Stomach (tissue), 9 donors: ENCODE measurements around the gene NISCH. TPM values are rescaled to one million over a fixed set of nuclear protein-coding genes. Genes with fewer than 3 reads are reported as not detected.

Source experiments
- DNase-seq, 2 donors: peaks; one replicate each; pipeline versions ENCODE4 v3.0.0 to v3.0.0-alpha.2; 2013 to 2019
- H3K27ac ChIP-seq, 5 donors: fragments of 200-600 bp in 4 of 5; sonication (generic) in 4 of 5; one replicate each; pipeline ENCODE4 v1.5.1; 2013 to 2019; ENCODE audit warnings: mild to moderate bottlenecking in 1 of 5, moderate library complexity in 1 of 5
- H3K27me3 ChIP-seq, 3 donors: fragments of 200-600 bp; sonication (generic); one replicate each; pipeline ENCODE4 v1.5.1; 2017 to 2019; ENCODE audit warnings: mixed run types in 1 of 3
- H3K36me3 ChIP-seq, 4 donors: fragments of 200-600 bp; sonication (generic); 1 replicate in 3 of 4; 2 replicates in 1 of 4; pipeline ENCODE4 v1.5.1; 2016 to 2019
- H3K4me1 ChIP-seq, 4 donors: fragments of 200-600 bp; sonication (generic); one replicate each; pipeline ENCODE4 v1.5.1; 2016 to 2019
- H3K4me3 ChIP-seq, 4 donors: fragments of 200-600 bp; sonication (generic) in 3 of 4; one replicate each; pipeline ENCODE4 v1.5.1; 2016 to 2019; ENCODE audit warnings: mild to moderate bottlenecking in 1 of 4
- H3K9me3 ChIP-seq, 4 donors: fragments of 200-600 bp; sonication (generic); one replicate each; pipeline ENCODE4 v1.5.1; 2016 to 2019
- EP300 ChIP-seq: sonication (generic); formaldehyde crosslinking; IDR thresholded peaks from one replicate; pipeline ENCODE4 v1.6.1; 2017; ENCODE audit warnings: antibody characterized with exemption
- POLR2A ChIP-seq, 4 donors: fragments of 450-650 bp; IDR thresholded peaks; one replicate each; pipeline ENCODE4 v1.6.1; 2016; ENCODE audit warnings: antibody characterized with exemption in 4 of 4, control low read depth in 2 of 4, mild to moderate bottlenecking in 1 of 4, moderate library complexity in 1 of 4
- POLR2AphosphoS5 ChIP-seq, 3 donors: sonication (generic); formaldehyde crosslinking; IDR thresholded peaks; one replicate each; pipeline ENCODE4 v1.6.1; 2016; ENCODE audit warnings: antibody characterized with exemption in 3 of 3
- WGBS, 5 donors: extraction: QIAGEN DNeasy Blood & Tissue Kit in 3 of 5; methylation state at CpG; one replicate each; pipeline versions ENCODE4 v1.1.5 to v1.1.7; 2013 to 2018; 5-methylcytosine and 5-hydroxymethylcytosine counted together
- intact Hi-C: fragments of 100-400 bp; cut with DNase I; formaldehyde crosslinking; loops from one replicate; pipeline ENCODE4 v1.15.1; 2023; ENCODE audit warnings: low total_unique reads
- polyA plus RNA-seq, 3 donors: library from polyadenylated mRNA; stranded (reverse); fragments of 200-250 nt; gene quantifications; one replicate each; pipeline ENCODE4 v1.2.3, GENCODE V29; 2013
- total RNA-seq, 5 donors: library from RNA; depleted of rRNA; stranded (reverse); fragments of >200 nt; gene quantifications; one replicate each; pipeline versions ENCODE4 v1.1.0 to v1.2.3, GENCODE V29; 2014 to 2016
- TF ChIP-seq, protein P1 (sequence below), 7 experiments: fragments of 450-650 bp in 4 of 7; fragments of 200-600 bp in 3 of 7; sonication (generic) in 3 of 7; IDR thresholded peaks; one replicate each; pipeline ENCODE4 v1.5.1; 2016 to 2019; ENCODE audit warnings: antibody characterized with exemption in 7 of 7, control low read depth in 2 of 7, mild to moderate bottlenecking in 1 of 7
- donor health status: healthy with polysubstance abuse.
- donor health status: Bipolar disorder and iron deficiency.
- donor health status: healthy.

Gene NISCH
- total and polyA plus RNA-seq, 8 donors, result 18.3 to 456 (median 69.9) TPM

DNA sequence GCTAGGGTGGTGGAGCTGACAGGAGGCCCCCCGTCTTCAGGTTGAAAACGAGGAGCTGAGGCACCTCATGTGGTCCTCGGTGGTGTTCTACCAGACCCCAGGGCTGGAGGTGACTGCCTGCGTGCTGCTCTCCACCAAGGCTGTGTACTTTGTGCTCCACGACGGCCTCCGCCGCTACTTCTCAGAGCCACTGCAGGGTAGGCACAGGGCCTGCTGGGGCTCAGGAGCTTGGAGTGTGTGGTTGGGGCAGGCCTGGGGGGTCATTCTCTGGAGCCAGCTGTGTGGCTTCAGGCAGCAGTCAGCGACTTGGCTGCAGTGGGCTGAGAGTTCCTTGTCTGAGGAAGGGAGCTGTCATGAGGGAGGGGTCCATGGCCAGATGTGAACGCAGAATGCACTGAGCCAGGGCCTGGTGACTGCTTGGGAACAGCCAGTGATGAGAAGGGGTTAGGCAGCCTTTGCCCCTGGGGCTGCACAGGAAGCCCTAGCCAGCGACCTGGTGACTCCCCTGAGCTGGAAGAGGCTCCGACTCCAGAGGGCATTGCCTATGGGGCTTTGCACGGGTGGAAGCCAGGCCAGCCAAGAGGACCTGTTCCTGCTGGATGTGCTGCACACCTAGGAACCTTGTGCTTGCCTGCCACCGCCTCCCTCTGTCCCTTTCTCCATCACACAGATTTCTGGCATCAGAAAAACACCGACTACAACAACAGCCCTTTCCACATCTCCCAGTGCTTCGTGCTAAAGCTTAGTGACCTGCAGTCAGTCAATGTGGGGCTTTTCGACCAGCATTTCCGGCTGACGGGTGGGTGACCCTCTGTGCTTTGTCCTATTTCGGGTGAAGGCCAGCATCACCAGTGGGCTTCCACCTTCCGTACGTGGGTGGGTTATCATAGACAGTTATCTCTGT, 34.9 kb downstream of the NISCH start:
- H3K4me3 ChIP-seq, result no peak overlapping the region
- intact Hi-C loops, result no loop called here
- peak overlapping the region in 3 of 5 donors; percentile 56 to 75 (median 72) for H3K27ac ChIP-seq
- H3K9me3 ChIP-seq, result no peaks in the 10 kb centered on the region
- peaks cover 69 to 88% (median 85%) of the 10 kb centered on the region in 4 donors for H3K36me3 ChIP-seq
- WGBS, 5 donors, result 81 to 87% (median 83%) methylated on average over 18 to 22 of the region's 22 CpGs
- TF ChIP-seq POLR2A (IDR thresholded peaks at IDR 0.05) (no peak), EP300 (no peak), POLR2AphosphoS5 (IDR thresholded peaks at IDR 0.05) (no peak)
- TF ChIP-seq, protein P1, sequence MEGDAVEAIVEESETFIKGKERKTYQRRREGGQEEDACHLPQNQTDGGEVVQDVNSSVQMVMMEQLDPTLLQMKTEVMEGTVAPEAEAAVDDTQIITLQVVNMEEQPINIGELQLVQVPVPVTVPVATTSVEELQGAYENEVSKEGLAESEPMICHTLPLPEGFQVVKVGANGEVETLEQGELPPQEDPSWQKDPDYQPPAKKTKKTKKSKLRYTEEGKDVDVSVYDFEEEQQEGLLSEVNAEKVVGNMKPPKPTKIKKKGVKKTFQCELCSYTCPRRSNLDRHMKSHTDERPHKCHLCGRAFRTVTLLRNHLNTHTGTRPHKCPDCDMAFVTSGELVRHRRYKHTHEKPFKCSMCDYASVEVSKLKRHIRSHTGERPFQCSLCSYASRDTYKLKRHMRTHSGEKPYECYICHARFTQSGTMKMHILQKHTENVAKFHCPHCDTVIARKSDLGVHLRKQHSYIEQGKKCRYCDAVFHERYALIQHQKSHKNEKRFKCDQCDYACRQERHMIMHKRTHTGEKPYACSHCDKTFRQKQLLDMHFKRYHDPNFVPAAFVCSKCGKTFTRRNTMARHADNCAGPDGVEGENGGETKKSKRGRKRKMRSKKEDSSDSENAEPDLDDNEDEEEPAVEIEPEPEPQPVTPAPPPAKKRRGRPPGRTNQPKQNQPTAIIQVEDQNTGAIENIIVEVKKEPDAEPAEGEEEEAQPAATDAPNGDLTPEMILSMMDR (IDR thresholded peaks at IDR 0.05), result no peak
- DNase-seq, result no peak
- H3K27me3 ChIP-seq, result no peaks in the 10 kb centered on the region
- H3K4me1 ChIP-seq, result peaks cover 5 to 55% (median 19%) of the 10 kb centered on the region in 4 donors

- TF ChIP-seq EP300 (no peak), POLR2A (IDR thresholded peaks at IDR 0.05) (no peak), POLR2AphosphoS5 (IDR thresholded peaks at IDR 0.05) (no peak)
- TF ChIP-seq, protein P1 (IDR thresholded peaks at IDR 0.05), result no peak
- Histone ChIP-seq H3K36me3 (peaks cover 66 to 80% (median 77%) of the 10 kb centered on the region in 4 donors), H3K9me3 (no peaks in the 10 kb centered on the region), H3K4me1 (peaks cover 5 to 62% (median 22%) of the 10 kb centered on the region in 4 donors), H3K27me3 (no peaks in the 10 kb centered on the region), H3K27ac (peak overlapping the region in 4 of 5 donors; percentile 41 to 75 (median 64)), H3K4me3 (no peak overlapping the region)
- intact Hi-C loops, result no loop called here
- WGBS, 5 donors, result 73 to 90% (median 82%) methylated on average over 19 to 23 of the region's 23 CpGs
- DNase-seq, result peak in 1 of 2 donors; percentile 44
Observed at GRCh38 chr3:52490939-52491526, 35.6 kb downstream of the NISCH start.

DNA sequence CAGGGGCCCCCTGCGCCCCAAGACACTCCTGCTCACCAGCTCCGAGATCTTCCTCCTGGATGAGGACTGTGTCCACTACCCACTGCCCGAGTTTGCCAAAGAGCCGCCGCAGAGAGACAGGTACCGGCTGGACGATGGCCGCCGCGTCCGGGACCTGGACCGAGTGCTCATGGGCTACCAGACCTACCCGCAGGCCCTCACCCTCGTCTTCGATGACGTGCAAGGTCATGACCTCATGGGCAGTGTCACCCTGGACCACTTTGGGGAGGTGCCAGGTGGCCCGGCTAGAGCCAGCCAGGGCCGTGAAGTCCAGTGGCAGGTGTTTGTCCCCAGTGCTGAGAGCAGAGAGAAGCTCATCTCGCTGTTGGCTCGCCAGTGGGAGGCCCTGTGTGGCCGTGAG, 36.7 kb downstream of the NISCH start:
- TF ChIP-seq POLR2AphosphoS5 (IDR thresholded peaks at IDR 0.05), result no peak
- TF ChIP-seq, protein P1 (IDR thresholded peaks at IDR 0.05), result no peak
- TF ChIP-seq EP300, result no peak
- no peak for TF ChIP-seq POLR2A (IDR thresholded peaks at IDR 0.05)
- Histone ChIP-seq H3K27ac (no peak overlapping the region), H3K36me3 (peaks cover 64 to 70% (median 67%) of the 10 kb centered on the region in 4 donors), H3K27me3 (no peaks in the 10 kb centered on the region), H3K9me3 (no peaks in the 10 kb centered on the region), H3K4me3 (no peak overlapping the region), H3K4me1 (peaks cover 5 to 69% (median 22%) of the 10 kb centered on the region in 4 donors)
- WGBS, 5 donors, result 92 to 98% (median 92%) methylated on average over 7 to 21 of the region's 21 CpGs
- DNase-seq, result no peak
- intact Hi-C loops, result no loop called here

- Histone ChIP-seq H3K27ac (peak overlapping the region in 1 of 5 donors; percentile 14), H3K4me1 (peaks cover 5 to 78% (median 24%) of the 10 kb centered on the region in 4 donors), H3K27me3 (no peaks in the 10 kb centered on the region), H3K9me3 (no peaks in the 10 kb centered on the region), H3K36me3 (peaks cover 50 to 56% (median 53%) of the 10 kb centered on the region in 4 donors), H3K4me3 (no peak overlapping the region)
- intact Hi-C loops, result no loop called here
- TF ChIP-seq EP300 (no peak), POLR2AphosphoS5 (IDR thresholded peaks at IDR 0.05) (no peak)
- DNase-seq, result no peak
- 87 to 93% (median 91%) methylated on average over 5 to 7 of the region's 7 CpGs for WGBS, 5 donors
Observed at GRCh38 chr3:52493232-52494017, 38.0 kb downstream of the NISCH start.
